Peyer's patch (tissue), 4 donors: ENCODE data around the gene MCRIP1.

Experiments
- CTCF ChIP-seq, 6 experiments: fragments of 450-650 bp in 4 of 6; fragments of 200-600 bp in 2 of 6; sonication (generic) in 1 of 6; IDR thresholded peaks; one replicate each; pipeline ENCODE4 v1.5.1; 2017 to 2019; ENCODE audit warnings: antibody characterized with exemption in 6 of 6, mild to moderate bottlenecking in 3 of 6, moderate library complexity in 1 of 6
- POLR2A ChIP-seq, 2 donors: fragments of 450-650 bp; IDR thresholded peaks; one replicate each; pipeline ENCODE4 v1.5.1; 2017; ENCODE audit warnings: antibody characterized with exemption in 2 of 2, mild to moderate bottlenecking in 2 of 2, moderate library complexity in 2 of 2

- TF ChIP-seq CTCF (IDR thresholded peaks at IDR 0.05): no peak
- TF ChIP-seq POLR2A (IDR thresholded peaks at IDR 0.05): no peak
Measured at GRCh38 chr17:81808778-81809555, 24.1 kb downstream of the MCRIP1 start.
